ENCODE data around the gene CACNB2. TPM values are rescaled to one million over a fixed set of nuclear protein-coding genes. Genes with fewer than 3 reads are reported as not detected.

CACNB2 gene
- polyA plus RNA-seq, 2 donors: 3.8 to 5.1 TPM

GRCh38 chr10:18483516-18484186, 343.4 kb downstream of the CACNB2 start:
- no peaks in the 10 kb centered on the region for H3K9me3 ChIP-seq (ENCODE audit: control insufficient read depth in 2 of 2, insufficient read depth in 1 of 2, low read depth in 1 of 2, low read length in 1 of 2)
- H3K27me3 ChIP-seq (ENCODE audit: control insufficient read depth in 1 of 2, insufficient read depth in 2 of 2, low read length in 2 of 2): no peaks in the 10 kb centered on the region
- no peak overlapping the region for H3K27ac ChIP-seq (ENCODE audit: low read depth in 2 of 2, low read length in 1 of 2)
- WGBS, 2 donors: 73 to 80% methylated on average over 11 of the region's 11 CpGs
- H3K4me3 ChIP-seq (ENCODE audit: low read depth in 1 of 2, low read length in 2 of 2): no peak overlapping the region
- no peaks in the 10 kb centered on the region for H3K4me1 ChIP-seq (ENCODE audit: control insufficient read depth in 2 of 2, insufficient read depth in 2 of 2, low read length in 1 of 2)
- no peaks in the 10 kb centered on the region for H3K36me3 ChIP-seq (ENCODE audit: control insufficient read depth in 2 of 2, insufficient read depth in 2 of 2, low read length in 1 of 2)

GRCh38 chr10:18486438-18486837, 346.2 kb downstream of the CACNB2 start:
- H3K9me3 ChIP-seq (ENCODE audit: control insufficient read depth in 2 of 2, insufficient read depth in 1 of 2, low read depth in 1 of 2, low read length in 1 of 2): no peaks in the 10 kb centered on the region
- H3K4me1 ChIP-seq (ENCODE audit: control insufficient read depth in 2 of 2, insufficient read depth in 2 of 2, low read length in 1 of 2): no peaks in the 10 kb centered on the region
- H3K36me3 ChIP-seq (ENCODE audit: control insufficient read depth in 2 of 2, insufficient read depth in 2 of 2, low read length in 1 of 2): no peaks in the 10 kb centered on the region
- no peak overlapping the region for H3K27ac ChIP-seq (ENCODE audit: low read depth in 2 of 2, low read length in 1 of 2)
- no peak overlapping the region for H3K4me3 ChIP-seq (ENCODE audit: low read depth in 1 of 2, low read length in 2 of 2)
- no peaks in the 10 kb centered on the region for H3K27me3 ChIP-seq (ENCODE audit: control insufficient read depth in 1 of 2, insufficient read depth in 2 of 2, low read length in 2 of 2)
- WGBS, 2 donors: 75 to 76% methylated on average over 3 of the region's 3 CpGs

GRCh38 chr10:18490755-18491154, 350.5 kb downstream of the CACNB2 start:
- Histone ChIP-seq H3K9me3 (ENCODE audit: control insufficient read depth in 2 of 2, insufficient read depth in 1 of 2, low read depth in 1 of 2, low read length in 1 of 2) (no peaks in the 10 kb centered on the region), H3K4me3 (ENCODE audit: low read depth in 1 of 2, low read length in 2 of 2) (no peak overlapping the region), H3K36me3 (ENCODE audit: control insufficient read depth in 2 of 2, insufficient read depth in 2 of 2, low read length in 1 of 2) (no peaks in the 10 kb centered on the region), H3K4me1 (ENCODE audit: control insufficient read depth in 2 of 2, insufficient read depth in 2 of 2, low read length in 1 of 2) (no peaks in the 10 kb centered on the region), H3K27me3 (ENCODE audit: control insufficient read depth in 1 of 2, insufficient read depth in 2 of 2, low read length in 2 of 2) (no peaks in the 10 kb centered on the region), H3K27ac (ENCODE audit: low read depth in 2 of 2, low read length in 1 of 2) (no peak overlapping the region)
- WGBS, 2 donors: 90 to 95% methylated on average over 4 of the region's 4 CpGs

GRCh38 chr10:18497806-18498369, 357.7 kb downstream of the CACNB2 start:
- H3K36me3 ChIP-seq (ENCODE audit: control insufficient read depth in 2 of 2, insufficient read depth in 2 of 2, low read length in 1 of 2): no peaks in the 10 kb centered on the region
- no peaks in the 10 kb centered on the region for H3K4me1 ChIP-seq (ENCODE audit: control insufficient read depth in 2 of 2, insufficient read depth in 2 of 2, low read length in 1 of 2)
- H3K4me3 ChIP-seq (ENCODE audit: low read depth in 1 of 2, low read length in 2 of 2): no peak overlapping the region
- H3K27ac ChIP-seq (ENCODE audit: low read depth in 2 of 2, low read length in 1 of 2): no peak overlapping the region
- no peaks in the 10 kb centered on the region for H3K9me3 ChIP-seq (ENCODE audit: control insufficient read depth in 2 of 2, insufficient read depth in 1 of 2, low read depth in 1 of 2, low read length in 1 of 2)
- no peaks in the 10 kb centered on the region for H3K27me3 ChIP-seq (ENCODE audit: control insufficient read depth in 1 of 2, insufficient read depth in 2 of 2, low read length in 2 of 2)
- WGBS, 2 donors: 75 to 76% methylated on average over 8 of the region's 8 CpGs

- WGBS, 2 donors: 82 to 88% methylated on average over 4 of the region's 4 CpGs
- Histone ChIP-seq H3K4me1 (ENCODE audit: control insufficient read depth in 2 of 2, insufficient read depth in 2 of 2, low read length in 1 of 2) (no peaks in the 10 kb centered on the region), H3K4me3 (ENCODE audit: low read depth in 1 of 2, low read length in 2 of 2) (no peak overlapping the region), H3K27ac (ENCODE audit: low read depth in 2 of 2, low read length in 1 of 2) (no peak overlapping the region), H3K27me3 (ENCODE audit: control insufficient read depth in 1 of 2, insufficient read depth in 2 of 2, low read length in 2 of 2) (no peaks in the 10 kb centered on the region), H3K36me3 (ENCODE audit: control insufficient read depth in 2 of 2, insufficient read depth in 2 of 2, low read length in 1 of 2) (no peaks in the 10 kb centered on the region), H3K9me3 (ENCODE audit: control insufficient read depth in 2 of 2, insufficient read depth in 1 of 2, low read depth in 1 of 2, low read length in 1 of 2) (no peaks in the 10 kb centered on the region)
These were observed 358.8 kb downstream of the CACNB2 start for GRCh38 chr10:18498998-18499397.

GRCh38 chr10:18500576-18500975, 360.4 kb downstream of the CACNB2 start:
- 79 to 80% methylated on average over 7 of the region's 7 CpGs for WGBS, 2 donors
- Histone ChIP-seq H3K9me3 (ENCODE audit: control insufficient read depth in 2 of 2, insufficient read depth in 1 of 2, low read depth in 1 of 2, low read length in 1 of 2) (no peaks in the 10 kb centered on the region), H3K36me3 (ENCODE audit: control insufficient read depth in 2 of 2, insufficient read depth in 2 of 2, low read length in 1 of 2) (no peaks in the 10 kb centered on the region), H3K27ac (ENCODE audit: low read depth in 2 of 2, low read length in 1 of 2) (no peak overlapping the region), H3K27me3 (ENCODE audit: control insufficient read depth in 1 of 2, insufficient read depth in 2 of 2, low read length in 2 of 2) (no peaks in the 10 kb centered on the region), H3K4me3 (ENCODE audit: low read depth in 1 of 2, low read length in 2 of 2) (no peak overlapping the region), H3K4me1 (ENCODE audit: control insufficient read depth in 2 of 2, insufficient read depth in 2 of 2, low read length in 1 of 2) (no peaks in the 10 kb centered on the region)

GRCh38 chr10:18501198-18501597, 361.0 kb downstream of the CACNB2 start:
- Histone ChIP-seq H3K4me1 (ENCODE audit: control insufficient read depth in 2 of 2, insufficient read depth in 2 of 2, low read length in 1 of 2) (no peaks in the 10 kb centered on the region), H3K9me3 (ENCODE audit: control insufficient read depth in 2 of 2, insufficient read depth in 1 of 2, low read depth in 1 of 2, low read length in 1 of 2) (no peaks in the 10 kb centered on the region), H3K36me3 (ENCODE audit: control insufficient read depth in 2 of 2, insufficient read depth in 2 of 2, low read length in 1 of 2) (no peaks in the 10 kb centered on the region), H3K4me3 (ENCODE audit: low read depth in 1 of 2, low read length in 2 of 2) (no peak overlapping the region), H3K27ac (ENCODE audit: low read depth in 2 of 2, low read length in 1 of 2) (no peak overlapping the region), H3K27me3 (ENCODE audit: control insufficient read depth in 1 of 2, insufficient read depth in 2 of 2, low read length in 2 of 2) (no peaks in the 10 kb centered on the region)
- 78 to 82% methylated on average over 3 of the region's 3 CpGs for WGBS, 2 donors

GRCh38 chr10:18501629-18502028, 361.4 kb downstream of the CACNB2 start:
- 65 to 71% methylated on average over 5 of the region's 5 CpGs for WGBS, 2 donors
- no peak overlapping the region for H3K27ac ChIP-seq (ENCODE audit: low read depth in 2 of 2, low read length in 1 of 2)

GRCh38 chr10:18504161-18504560, 363.9 kb downstream of the CACNB2 start:
- Histone ChIP-seq H3K27ac (ENCODE audit: low read depth in 2 of 2, low read length in 1 of 2) (no peak overlapping the region), H3K4me3 (ENCODE audit: low read depth in 1 of 2, low read length in 2 of 2) (no peak overlapping the region), H3K4me1 (ENCODE audit: control insufficient read depth in 2 of 2, insufficient read depth in 2 of 2, low read length in 1 of 2) (no peaks in the 10 kb centered on the region), H3K36me3 (ENCODE audit: control insufficient read depth in 2 of 2, insufficient read depth in 2 of 2, low read length in 1 of 2) (no peaks in the 10 kb centered on the region), H3K9me3 (ENCODE audit: control insufficient read depth in 2 of 2, insufficient read depth in 1 of 2, low read depth in 1 of 2, low read length in 1 of 2) (no peaks in the 10 kb centered on the region), H3K27me3 (ENCODE audit: control insufficient read depth in 1 of 2, insufficient read depth in 2 of 2, low read length in 2 of 2) (no peaks in the 10 kb centered on the region)
- WGBS, 2 donors: 94 to 97% methylated on average over 5 of the region's 5 CpGs

More at GRCh38 chr10:18501629-18502028, 361.4 kb downstream of the CACNB2 start:
- Histone ChIP-seq H3K36me3 (ENCODE audit: control insufficient read depth in 2 of 2, insufficient read depth in 2 of 2, low read length in 1 of 2) (no peaks in the 10 kb centered on the region), H3K9me3 (ENCODE audit: control insufficient read depth in 2 of 2, insufficient read depth in 1 of 2, low read depth in 1 of 2, low read length in 1 of 2) (no peaks in the 10 kb centered on the region), H3K4me1 (ENCODE audit: control insufficient read depth in 2 of 2, insufficient read depth in 2 of 2, low read length in 1 of 2) (no peaks in the 10 kb centered on the region), H3K27me3 (ENCODE audit: control insufficient read depth in 1 of 2, insufficient read depth in 2 of 2, low read length in 2 of 2) (no peaks in the 10 kb centered on the region), H3K4me3 (ENCODE audit: low read depth in 1 of 2, low read length in 2 of 2) (no peak overlapping the region)

Measured in esophagus (tissue), 2 donors.